HG03558 (cell line): ENCODE measurements around the gene DUSP2.

Experiments used
- ATAC-seq: cut with Tn5 transposase; IDR thresholded peaks from one replicate; pipeline ENCODE4 v1.9.1; 2021; ENCODE audit warnings: moderate number of reproducible peaks; ENCODE audit not compliant: unreplicated experiment; ENCODE audit errors: extremely low read depth

The DUSP2 gene

DNA sequence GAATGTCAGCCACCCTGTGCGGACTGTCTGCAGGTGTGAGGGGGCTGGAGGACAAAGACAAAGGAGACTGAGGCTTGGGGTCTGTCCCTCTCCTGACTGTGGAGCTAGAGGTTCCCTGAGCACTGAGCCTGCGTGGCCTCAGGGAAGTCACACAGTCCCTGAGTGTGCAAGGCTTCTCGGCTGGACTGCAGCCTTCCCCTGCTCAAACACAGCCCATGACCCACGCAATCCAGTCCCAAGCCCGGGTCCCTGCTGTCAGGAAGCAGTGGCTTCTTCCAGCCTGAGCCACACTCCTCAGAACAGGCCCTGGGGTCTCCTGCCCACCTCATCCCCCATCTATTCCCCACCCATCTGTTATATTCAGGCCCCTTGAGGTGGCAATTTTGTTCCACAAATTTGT is 9.6 kb downstream of the DUSP2 start:
- ATAC-seq, result no peak

DNA sequence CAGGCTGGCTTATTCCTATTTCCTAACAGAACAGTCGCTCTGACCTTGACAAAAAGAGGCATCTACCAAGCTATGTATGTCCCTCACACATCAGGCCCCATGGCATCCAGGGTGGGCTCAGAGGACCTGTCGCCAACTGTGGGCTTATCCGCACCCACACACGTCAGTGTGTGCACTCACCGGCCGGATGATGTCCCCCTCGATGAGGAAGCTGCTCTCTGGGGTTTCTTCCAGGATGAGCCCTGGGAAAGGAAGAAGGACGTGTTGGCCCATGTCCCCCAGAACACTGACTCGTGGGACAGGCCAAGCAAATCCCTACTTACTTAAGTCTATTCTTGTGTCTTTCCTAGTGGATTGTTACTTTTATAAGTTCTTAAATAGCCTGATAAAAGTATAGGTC is 10.1 kb downstream of the DUSP2 start:
- ATAC-seq, result no peak

DNA sequence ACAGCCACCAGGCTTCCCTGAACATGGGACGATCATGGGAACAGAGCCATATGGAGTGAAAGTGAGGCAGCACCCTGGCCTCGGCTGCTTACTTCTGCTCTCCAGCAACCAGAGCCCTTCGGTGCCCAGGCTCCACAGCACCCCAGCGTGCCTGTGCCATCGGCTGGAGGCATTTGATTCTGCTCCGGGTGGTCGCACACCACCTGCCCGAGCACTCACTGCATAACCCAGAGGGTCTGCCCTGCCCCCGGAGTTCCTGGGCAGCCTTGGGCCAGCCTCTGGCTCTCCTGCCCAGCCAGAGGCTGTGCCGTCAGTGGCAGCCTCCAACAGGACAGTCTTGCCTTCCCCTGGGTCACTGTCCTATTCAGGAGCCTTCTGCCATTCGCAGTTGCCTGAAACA is 10.8 kb downstream of the DUSP2 start:
- no peak for ATAC-seq

GRCh38 chr2:96131813-96132745 is 13.2 kb downstream of the DUSP2 start:
- no peak for ATAC-seq

DNA sequence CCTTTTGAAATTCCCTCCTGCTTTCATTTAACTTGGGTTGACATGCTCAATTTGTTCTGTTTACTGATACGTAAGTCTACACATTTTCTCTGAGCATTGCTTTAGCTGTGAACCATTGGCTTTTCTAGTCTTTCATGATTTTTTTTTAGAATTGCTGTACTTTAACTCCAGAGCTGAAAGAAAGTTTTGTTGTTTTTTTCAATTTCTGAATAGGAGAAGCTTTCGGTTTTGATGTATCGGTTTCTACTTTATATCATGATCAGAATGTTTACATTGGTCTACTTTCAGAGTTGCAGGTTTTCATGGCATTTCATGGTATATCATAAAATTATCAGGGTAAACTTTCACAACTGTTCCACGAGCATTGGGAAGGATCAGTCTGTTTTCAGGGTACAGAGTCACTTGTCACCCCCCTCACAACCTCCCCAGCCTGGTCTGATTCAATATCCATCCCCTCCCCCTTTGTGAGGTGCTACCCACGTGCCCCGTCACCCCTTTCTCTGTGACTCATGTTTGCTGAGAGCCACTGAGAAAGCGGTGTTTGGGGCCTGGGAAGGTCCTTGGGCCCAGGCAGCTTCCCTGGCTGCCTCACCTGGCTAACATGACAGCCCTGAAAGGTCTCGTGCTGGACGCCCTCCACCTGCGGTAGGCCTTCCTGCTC is 14.0 kb downstream of the DUSP2 start:
- no peak for ATAC-seq

GRCh38 chr2:96130483-96130882 is 14.8 kb downstream of the DUSP2 start:
- no peak for ATAC-seq

- ATAC-seq, result no peak
These were observed 15.6 kb downstream of the DUSP2 start for GRCh38 chr2:96129528-96130120.

GRCh38 chr2:96128456-96128855 is 16.8 kb downstream of the DUSP2 start:
- ATAC-seq, result no peak

DNA sequence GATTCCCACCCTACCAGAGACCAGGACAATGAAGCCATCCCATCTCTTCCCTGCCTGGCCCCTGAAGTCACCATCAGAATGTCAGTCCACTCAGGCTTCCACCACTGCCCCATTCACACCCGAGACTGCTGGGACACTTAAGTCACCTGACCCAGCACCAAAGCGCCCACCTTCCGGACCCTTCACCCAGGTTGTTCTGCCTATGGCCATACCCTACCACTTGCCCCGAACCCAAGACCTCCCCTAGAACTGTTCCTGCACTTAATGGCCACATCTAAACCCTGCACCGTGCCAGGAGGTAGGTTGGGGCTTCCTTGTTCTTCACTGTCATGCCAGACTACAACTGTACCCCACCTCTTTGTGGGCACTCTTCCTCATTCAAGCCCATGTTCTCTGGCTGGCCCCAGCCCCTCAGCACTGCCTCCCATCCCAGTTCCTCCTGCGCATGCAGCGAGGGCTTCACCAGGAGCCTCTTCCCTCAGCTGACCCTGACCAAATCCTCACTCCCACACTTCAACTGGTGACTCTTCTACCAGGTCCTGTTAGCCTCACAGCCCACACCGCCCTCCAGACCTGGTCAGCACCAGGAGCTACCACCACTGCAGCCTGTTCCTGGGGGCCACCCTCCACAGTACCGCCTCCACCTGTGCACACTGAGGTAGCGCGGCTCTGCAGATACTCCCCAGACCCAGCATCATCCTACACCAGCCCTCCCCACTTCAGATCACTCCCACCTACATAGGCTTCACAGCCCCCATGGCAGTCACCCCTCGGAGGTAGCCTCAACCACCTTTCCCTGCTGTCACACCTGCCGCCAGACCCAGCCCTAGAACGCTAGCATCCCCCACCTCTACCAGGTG is 20.6 kb downstream of the DUSP2 start:
- no peak for ATAC-seq

DNA sequence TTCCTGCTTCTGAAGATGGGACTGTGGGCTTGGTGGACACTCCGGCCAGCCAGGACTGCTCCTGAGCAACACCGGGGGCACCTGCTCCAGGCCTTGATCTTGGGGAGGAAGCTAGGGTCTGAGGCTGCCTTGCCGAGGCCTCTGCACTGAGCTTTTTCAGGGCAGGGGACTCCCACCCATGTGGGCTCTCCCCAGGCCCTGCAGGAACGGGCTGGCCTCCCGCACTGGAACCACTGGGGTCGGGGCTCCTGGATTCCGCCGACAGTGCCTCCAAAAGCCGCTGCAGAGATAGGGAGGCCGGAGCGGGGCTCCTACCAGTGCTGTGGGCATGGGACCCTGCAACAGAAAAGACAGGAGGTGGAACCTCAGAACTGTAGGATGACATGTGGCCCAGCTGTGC is 21.3 kb downstream of the DUSP2 start:
- no peak for ATAC-seq

DNA sequence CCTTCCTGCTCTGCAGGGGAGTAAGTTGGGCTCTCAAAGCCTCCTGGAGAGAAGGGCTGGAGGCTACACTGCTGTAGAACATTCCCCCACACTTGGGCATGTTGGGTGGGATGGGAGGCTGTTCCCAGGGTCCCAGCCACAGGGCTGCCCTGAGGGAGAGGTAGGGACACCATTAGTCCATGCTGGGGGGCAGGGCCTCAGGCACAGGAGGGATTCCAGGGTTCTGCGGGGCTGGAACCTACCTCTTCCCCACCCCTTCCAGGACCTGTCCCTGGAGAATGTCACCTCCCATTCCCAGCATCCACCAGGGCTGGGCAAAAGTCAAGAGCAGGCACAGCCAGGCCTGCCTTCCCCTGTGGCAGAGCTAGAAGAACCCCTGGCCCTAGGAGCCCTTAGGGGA is 21.9 kb downstream of the DUSP2 start:
- no peak for ATAC-seq

DNA sequence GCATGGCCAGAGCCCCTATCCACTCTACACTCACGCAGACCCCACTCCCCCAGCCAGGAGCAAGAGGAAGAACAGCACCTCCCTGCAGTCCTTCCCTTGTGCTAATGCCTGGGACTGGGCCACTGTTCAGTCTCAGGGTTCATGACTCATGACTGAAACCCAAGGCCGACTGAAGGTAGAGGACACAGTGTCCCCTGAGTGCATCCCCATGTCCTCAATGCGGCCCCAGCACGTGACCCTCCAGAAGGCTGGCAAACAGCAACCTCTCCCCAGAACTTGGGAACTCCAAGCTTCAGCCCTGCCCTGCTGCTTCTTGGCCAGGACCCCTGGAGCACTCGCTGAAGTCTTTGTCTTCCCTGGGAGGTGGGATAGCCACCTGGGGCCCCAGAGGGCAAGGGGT is 22.8 kb downstream of the DUSP2 start:
- ATAC-seq, result no peak

GRCh38 chr2:96121414-96121813 is 23.8 kb downstream of the DUSP2 start:
- no peak for ATAC-seq

DNA sequence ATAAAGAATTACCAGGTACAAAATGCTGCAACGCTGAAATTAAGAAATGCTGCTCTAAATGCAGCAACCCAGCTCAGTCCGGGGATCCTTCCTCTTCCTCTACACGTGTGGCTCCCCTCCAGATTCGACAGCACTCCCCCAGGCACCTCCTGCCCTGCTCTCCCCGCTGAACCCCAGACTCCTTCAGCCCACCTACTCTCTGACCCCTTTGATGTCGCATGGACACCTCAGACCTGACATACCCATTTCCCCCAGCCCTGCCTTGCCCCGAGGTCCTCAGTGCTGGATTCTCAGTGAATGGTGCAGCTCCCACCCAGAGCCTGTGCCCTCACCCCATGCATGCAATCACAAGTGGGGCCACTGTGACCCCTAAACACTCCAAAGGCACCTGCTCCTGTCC is 24.2 kb downstream of the DUSP2 start:
- no peak for ATAC-seq

DNA sequence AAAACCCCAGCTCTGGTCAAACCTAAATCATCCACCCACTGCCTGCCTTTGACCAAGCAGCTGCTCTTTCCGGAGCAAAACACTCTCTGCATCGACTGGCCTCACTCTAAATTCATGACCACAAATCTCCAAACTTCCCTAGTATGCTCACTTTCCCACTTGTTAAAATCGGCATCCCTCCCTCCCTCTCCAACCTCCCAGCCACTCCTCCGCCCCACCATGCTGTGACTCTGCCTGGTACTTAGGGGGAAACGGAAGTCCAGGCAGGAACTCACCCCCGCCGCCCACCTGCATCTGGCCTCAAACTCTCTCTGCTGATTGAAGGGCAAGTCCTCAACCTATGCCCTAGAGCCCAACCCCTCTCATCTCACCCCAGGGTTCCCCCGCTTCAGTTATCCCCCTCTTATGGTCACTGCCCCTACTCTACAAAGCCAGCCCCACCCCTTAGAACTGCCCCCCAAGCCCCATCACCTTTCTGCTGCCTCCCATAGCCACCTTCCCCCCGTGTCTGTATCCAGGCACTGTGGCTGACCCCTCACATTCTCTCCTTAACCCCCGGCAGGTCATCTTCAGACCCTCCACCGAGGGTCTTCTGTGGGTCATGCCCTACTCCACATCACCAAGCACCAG is 25.0 kb downstream of the DUSP2 start:
- no peak for ATAC-seq

DNA sequence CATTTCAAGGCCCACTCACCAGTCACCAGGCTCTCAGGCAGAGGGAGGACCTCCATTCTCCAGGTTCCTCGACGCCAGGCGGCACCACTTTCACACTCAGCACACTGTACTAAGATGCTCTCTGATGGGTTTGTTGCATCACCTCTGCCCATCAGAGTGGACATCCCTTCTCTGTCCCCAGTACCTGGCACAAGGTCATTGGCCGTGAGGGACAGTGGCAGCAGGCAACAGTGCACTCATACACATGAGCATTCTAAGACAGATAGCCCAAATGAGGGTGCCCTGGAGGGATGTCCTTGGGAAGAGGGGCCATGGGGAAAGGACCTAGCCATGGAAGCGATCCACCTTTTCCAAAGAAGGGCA is 25.9 kb downstream of the DUSP2 start:
- ATAC-seq, result no peak

DNA sequence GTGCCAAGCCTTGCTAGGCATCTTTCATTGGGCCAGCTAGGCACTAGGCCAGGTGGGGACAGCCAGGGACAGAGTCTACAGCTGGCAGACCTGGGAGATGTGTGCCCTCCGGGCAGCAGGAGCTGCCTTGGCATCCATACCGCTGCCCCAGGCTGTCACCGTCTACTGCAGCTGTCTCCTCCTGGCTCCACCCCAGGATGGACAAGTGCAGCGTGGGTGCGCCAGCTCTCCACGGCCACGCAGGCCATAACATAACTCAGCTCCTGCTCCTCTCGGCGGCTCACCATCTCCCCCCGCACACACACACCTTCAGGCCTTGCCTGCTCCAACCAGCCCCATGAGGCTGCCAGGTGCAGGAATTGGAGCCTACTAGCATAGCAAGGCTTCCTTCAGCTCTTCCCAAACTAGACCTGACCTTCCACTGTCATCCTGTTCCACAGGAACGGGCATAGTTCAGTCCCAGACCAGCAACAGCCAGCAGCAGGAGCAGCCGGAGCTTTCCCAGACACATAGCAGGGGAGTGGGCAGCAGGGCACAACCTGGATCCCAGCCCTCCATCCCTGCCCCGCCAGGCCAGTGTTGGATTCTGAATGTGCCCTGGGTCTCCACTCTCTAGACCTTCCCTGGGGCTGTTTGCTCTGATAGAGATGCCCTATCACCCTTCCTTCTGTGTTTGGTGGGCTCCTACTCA is 26.4 kb downstream of the DUSP2 start:
- no peak for ATAC-seq

GRCh38 chr2:96117701-96118588 is 27.3 kb downstream of the DUSP2 start:
- no peak for ATAC-seq
